Measurements from ENCODE around the gene XRN2. TPM values are rescaled to one million over a fixed set of nuclear protein-coding genes. Genes with fewer than 3 reads are reported as not detected.
"Not testable (repeated sequence)": the region's sequence is repeated elsewhere in the genome, so short reads cannot be mapped to it uniquely, and the experiment has no call there.

XRN2 gene
- total RNA-seq, 1 experiment from 2014 or later = 118 TPM

- no peak for DNase-seq (ENCODE audit: low read depth)
Measured at GRCh38 chr20:21342656-21343345, 39.7 kb downstream of the XRN2 start.

- DNase-seq (ENCODE audit: low read depth) = no peak
Measured at GRCh38 chr20:21344206-21344900, 41.2 kb downstream of the XRN2 start.

- DNase-seq (ENCODE audit: low read depth) = no peak
Measured at GRCh38 chr20:21344961-21345360, 41.8 kb downstream of the XRN2 start.

- peak; percentile 12 for DNase-seq (ENCODE audit: low read depth)
Measured at GRCh38 chr20:21352703-21353102, 49.6 kb downstream of the XRN2 start.

- peak; percentile 27 for DNase-seq (ENCODE audit: low read depth)
Measured at GRCh38 chr20:21353236-21353635, 50.1 kb downstream of the XRN2 start.

GRCh38 chr20:21355981-21356380, 52.9 kb downstream of the XRN2 start:
- DNase-seq (ENCODE audit: low read depth) = no peak

- no peak for DNase-seq (ENCODE audit: low read depth)
Measured at GRCh38 chr20:21356386-21356785, 53.3 kb downstream of the XRN2 start.

- no peak for DNase-seq (ENCODE audit: low read depth)
Measured at GRCh38 chr20:21357844-21358243, 54.7 kb downstream of the XRN2 start.

GRCh38 chr20:21358737-21359136, 55.6 kb downstream of the XRN2 start:
- DNase-seq (ENCODE audit: low read depth) = no peak

GRCh38 chr20:21360705-21361104, 57.6 kb downstream of the XRN2 start:
- peak; percentile 6 for DNase-seq (ENCODE audit: low read depth)

- peak; percentile 33 for DNase-seq (ENCODE audit: low read depth)
Measured at GRCh38 chr20:21361266-21361665, 58.1 kb downstream of the XRN2 start.

GRCh38 chr20:21364413-21364812, 61.3 kb downstream of the XRN2 start:
- DNase-seq (ENCODE audit: low read depth) = no peak

GRCh38 chr20:21365771-21366170, 62.6 kb downstream of the XRN2 start:
- DNase-seq (ENCODE audit: low read depth) = no peak

GRCh38 chr20:21366273-21366672, 63.1 kb downstream of the XRN2 start:
- not testable (repeated sequence) for DNase-seq (ENCODE audit: low read depth)

GRCh38 chr20:21368791-21369190, 65.7 kb downstream of the XRN2 start:
- DNase-seq (ENCODE audit: low read depth) = no peak

- DNase-seq (ENCODE audit: low read depth) = no peak
Measured at GRCh38 chr20:21371193-21371592, 68.1 kb downstream of the XRN2 start.

GRCh38 chr20:21372016-21372415, 68.9 kb downstream of the XRN2 start:
- no peak for DNase-seq (ENCODE audit: low read depth)

- no peak for DNase-seq (ENCODE audit: low read depth)
Measured at GRCh38 chr20:21373436-21373835, 70.3 kb downstream of the XRN2 start.

- DNase-seq (ENCODE audit: low read depth) = no peak
Measured at GRCh38 chr20:21376626-21377025, 73.5 kb downstream of the XRN2 start.

- no peak for DNase-seq (ENCODE audit: low read depth)
Measured at GRCh38 chr20:21377701-21378100, 74.6 kb downstream of the XRN2 start.

GRCh38 chr20:21378259-21378658, 75.1 kb downstream of the XRN2 start:
- no peak for DNase-seq (ENCODE audit: low read depth)

GRCh38 chr20:21380711-21381110, 77.6 kb downstream of the XRN2 start:
- DNase-seq (ENCODE audit: low read depth) = no peak

GRCh38 chr20:21381619-21382018, 78.5 kb downstream of the XRN2 start:
- DNase-seq (ENCODE audit: low read depth) = no peak

Measured in HT1080 (cell line).